K562 (cell line): ENCODE results near the gene SORBS2. TPM values are rescaled to one million over a fixed set of nuclear protein-coding genes. Genes with fewer than 3 reads are reported as not detected.

Experiments used
- ATAC-seq: fragments of 200-7000 bp; cut with Tn5 transposase; 3 replicates; pipeline ENCODE4 v1.9.1; 2020; ENCODE audit warnings: moderate library complexity
- BruUV-seq: library from RNA; stranded (reverse); fragments of 400-500 nt; replicated peaks from 2 replicates; lab custom pipeline; 2021; lab: Mats Ljungman, UMichigan
- CTCF ChIA-PET: fragments of 300-600 bp; formaldehyde crosslinking; extraction: SDS; loops from one replicate; lab custom pipeline; 2021; ENCODE audit warnings: low intra/inter-chr PET ratio; lab: Yijun Ruan, JAX
- POLR2A ChIA-PET: fragments of 300-600, 350-650 bp; sonication (Branson Sonifier 250); formaldehyde crosslinking; extraction: SDS; loops from one replicate; lab custom pipeline; 2021; ENCODE audit warnings: antibody characterized with exemption, inconsistent platforms; lab: Yijun Ruan, JAX
- DNase-seq, 4 experiments: peaks; one replicate each; pipeline versions ENCODE4 v3.0.0 to v3.0.0-alpha.2; 2011 to 2018; ENCODE audit warnings: low spot score in 3 of 4, mixed read lengths in 3 of 4; ENCODE audit errors: extremely low read depth in 1 of 4
- FAIRE-seq: peaks from 2 replicates; lab custom pipeline; 2011; peaks lifted over from hg19 to GRCh38; lab: Jason Lieb, UNC
- H2AFZ ChIP-seq: 2 replicates; pipeline ENCODE4 v1.6.0; 2011; ENCODE audit warnings: low read depth, low read length, control low read depth, inconsistent platforms
- H3K27ac ChIP-seq: fragments of 200-600 bp; 3 replicates; pipeline ENCODE4 v1.8.0; 2011; ENCODE audit warnings: low read depth, mild to moderate bottlenecking, control low read depth, inconsistent platforms, low read length, moderate library complexity, mixed read lengths; ENCODE audit errors: extremely low read depth
- H3K27me3 ChIP-seq, 2 experiments: fragments of 300-600 bp in 1 of 2; 2 replicates in 1 of 2; 3 replicates in 1 of 2; pipeline versions ENCODE4 v1.6.0 to v1.8.0; 2011; ENCODE audit warnings: inconsistent platforms in 2 of 2, low read length in 2 of 2, mild to moderate bottlenecking in 1 of 2, mixed read lengths in 1 of 2, moderate library complexity in 1 of 2; ENCODE audit not compliant: control insufficient read depth in 2 of 2, insufficient read depth in 2 of 2
- H3K36me3 ChIP-seq: fragments of 300-600 bp; 3 replicates; pipeline ENCODE4 v1.8.0; 2011; ENCODE audit warnings: mild to moderate bottlenecking, low read length, inconsistent platforms; ENCODE audit not compliant: control insufficient read depth, insufficient read depth
- H3K4me1 ChIP-seq, 2 experiments: fragments of 200-600 bp in 1 of 2; replicated peaks in 1 of 2; 2 replicates in 1 of 2; 3 replicates in 1 of 2; pipeline versions ENCODE4 v1.5.1 to v1.8.0; 2011; ENCODE audit warnings: inconsistent platforms in 2 of 2, low read length in 2 of 2, mild to moderate bottlenecking in 1 of 2, mixed read lengths in 1 of 2, moderate library complexity in 1 of 2; ENCODE audit not compliant: control insufficient read depth in 2 of 2, insufficient read depth in 2 of 2
- H3K4me2 ChIP-seq: 2 replicates; pipeline ENCODE4 v1.6.1; 2011; ENCODE audit warnings: low read length, control low read depth, inconsistent platforms, mixed read lengths; ENCODE audit not compliant: insufficient read depth
- H3K4me3 ChIP-seq: fragments of 200-600 bp; sonication (generic), shearing (Covaris generic); 2 replicates; pipeline ENCODE4 v1.5.1; 2016; ENCODE audit warnings: control low read depth, inconsistent platforms
- H3K79me2 ChIP-seq: fragments of 200-600 bp; 3 replicates; pipeline ENCODE4 v1.8.0; 2011; ENCODE audit warnings: low read length, inconsistent platforms; ENCODE audit not compliant: control insufficient read depth, insufficient read depth
- H3K9ac ChIP-seq, 2 experiments: 2 replicates each; pipeline versions ENCODE4 v1.6.0 to v1.6.1; 2011; ENCODE audit warnings: low read depth in 2 of 2, low read length in 2 of 2, control low read depth in 1 of 2, inconsistent platforms in 1 of 2, mild to moderate bottlenecking in 1 of 2, mixed read lengths in 1 of 2; ENCODE audit not compliant: insufficient read depth in 1 of 2
- H3K9me1 ChIP-seq: one replicate; pipeline ENCODE4 v1.6.0; 2011; ENCODE audit warnings: inconsistent platforms, mild to moderate bottlenecking, low read length, moderate library complexity; ENCODE audit not compliant: control insufficient read depth, insufficient read depth
- H3K9me3 ChIP-seq: replicated peaks from 2 replicates; pipeline ENCODE4 v1.5.1; 2011; ENCODE audit warnings: low read depth, low read length, inconsistent platforms; ENCODE audit not compliant: control insufficient read depth, insufficient read depth
- H4K20me1 ChIP-seq: replicated peaks from 2 replicates; pipeline ENCODE4 v1.6.1; 2011; ENCODE audit warnings: low read length, inconsistent platforms, mixed read lengths; ENCODE audit not compliant: control insufficient read depth, insufficient read depth
- ARHGAP35 ChIP-seq: fragments of 450-650 bp; IDR thresholded peaks from 2 replicates; pipeline ENCODE4 v1.6.1; 2018; ENCODE audit not compliant: partially characterized antibody
- RBM22 ChIP-seq: fragments of 200-400 bp; formaldehyde crosslinking; IDR thresholded peaks from 2 replicates; pipeline ENCODE4 v1.6.1; 2018; ENCODE audit warnings: low read length, low read depth; ENCODE audit not compliant: poor library complexity, severe bottlenecking
- ZNF449 ChIP-seq: fragments of 250-450 bp; sonication (Bioruptor Pico); IDR thresholded peaks from 2 replicates; pipeline ENCODE4 v1.8.0; 2022; ENCODE audit warnings: moderate library complexity, mild to moderate bottlenecking, inconsistent platforms
- ZNF740 ChIP-seq, 3 experiments: fragments of 200-800 bp in 1 of 3; sonication (Bioruptor generic) in 1 of 3; sonication (generic) in 1 of 3; formaldehyde crosslinking in 1 of 3; IDR thresholded peaks; 2 replicates each; pipeline versions ENCODE4 v1.6.1 to v1.8.0; 2016 to 2022; ENCODE audit warnings: mild to moderate bottlenecking in 2 of 3, missing compliant biosample characterization in 2 of 3, missing genetic modification characterization in 2 of 3, missing genetic modification reagents in 1 of 3
- ZNF778 ChIP-seq: fragments of 450-650 bp; formaldehyde crosslinking; IDR thresholded peaks from 2 replicates; pipeline ENCODE4 v1.4.0; 2020; ENCODE audit warnings: mild to moderate bottlenecking, moderate library complexity
- ZZZ3 ChIP-seq: fragments of 450-650 bp; IDR thresholded peaks from 2 replicates; pipeline ENCODE4 v1.6.1; 2016; ENCODE audit warnings: antibody characterized with exemption, mild to moderate bottlenecking, moderate library complexity
- WGBS: fragments of 100-300 bp; shearing (Covaris generic); methylation state at CpG from one replicate; pipeline ENCODE4 v1.1.6; 2016; ENCODE audit warnings: low coverage, mixed read lengths; ENCODE audit not compliant: insufficient coverage; ENCODE audit errors: missing lambda C conversion rate; 5-methylcytosine and 5-hydroxymethylcytosine counted together
- in situ Hi-C: fragments of 300-500 bp; cut with MboI; formaldehyde crosslinking; loops from 4 replicates; pipeline ENCODE4 v1.15.0; 2018; ENCODE audit warnings: inconsistent platforms, mixed read lengths
- intact Hi-C: fragments of 100-400 bp; cut with micrococcal nuclease; formaldehyde crosslinking; loops from 2 replicates; pipeline ENCODE4 v1.14.2; 2022
- polyA plus RNA-seq, 8 experiments: library from polyadenylated mRNA; depleted of rRNA in 4 of 8; stranded (reverse) in 5 of 8; unstranded in 3 of 8; fragments of >200 nt; fragmentation: Nextera tagmentation in 2 of 8; fragmentation: Illumina TruSeq in 1 of 8; extraction: Ambion mirVana in 2 of 8; extraction: Trizol in 1 of 8; gene quantifications; 2 replicates each; pipeline versions ENCODE4 v1.2.1 to v1.2.3, GENCODE V29; 2011 to 2014; ENCODE audit warnings: inconsistent platforms in 1 of 8, missing spikeins in 1 of 8
- total RNA-seq, 7 experiments: library from RNA; depleted of rRNA in 6 of 7; stranded (reverse); fragments of >200 nt in 6 of 7; fragmentation: Illumina TruSeq in 2 of 7; extraction: Trizol in 2 of 7; gene quantifications; 2 replicates each; pipeline versions ENCODE4 v1.2.1 to v1.2.3, GENCODE V29; 2011 to 2021; ENCODE audit warnings: low replicate concordance in 1 of 7
- TF ChIP-seq, protein P1 (sequence below): sonication (generic); formaldehyde crosslinking; IDR thresholded peaks from 2 replicates; pipeline ENCODE4 v1.5.0; 2020; ENCODE audit warnings: missing genetic modification reagents

SORBS2 gene
- total and polyA plus RNA-seq, 9 of the 15 experiments (the other 6 are each of a cell fraction or from before 2014, with no cell fraction given), result 0.29 TPM; not detected in 8

GRCh38 chr4:185794637-185795036 is 17.4 kb downstream of the SORBS2 start (continued):
- TF ChIP-seq ZNF449 (no peak), ZZZ3 (no peak), ZNF778 (CRISPR knock-in tag) (no peak), ARHGAP35 (no peak)
- TF ChIP-seq, all 486 proteins: peak for 0

DNA sequence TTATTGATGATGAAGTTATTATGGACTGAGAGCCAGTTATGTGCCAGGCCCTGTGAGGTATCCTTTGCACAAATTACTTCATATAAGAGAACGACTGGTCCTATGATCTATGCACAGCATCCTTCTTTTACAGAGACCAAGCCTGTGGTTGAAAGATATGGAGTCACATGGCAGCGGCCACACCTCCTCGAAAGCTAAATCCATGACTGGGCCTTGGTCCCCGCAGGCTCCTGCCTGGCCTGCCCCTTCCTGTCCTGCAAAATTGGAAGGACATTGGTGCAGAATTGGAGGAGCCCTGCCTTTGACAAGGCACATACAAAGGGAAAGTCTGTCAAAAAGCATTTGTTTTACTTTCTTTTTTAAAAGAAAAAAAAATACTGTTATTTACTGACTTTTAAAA is 18.3 kb downstream of the SORBS2 start:
- H3K36me3 ChIP-seq, result no peaks in the 10 kb centered on the region
- ChIA-PET POLR2A (no interaction called here), CTCF (no interaction called here)
- intact Hi-C loops (no loop called here), in situ Hi-C loops (no loop called here)
- H3K27me3 ChIP-seq, result peaks cover 0 to 6% of the 10 kb centered on the region in 2 experiments; a peak in 4 of 5 replicates
- DNase-seq (peak in 2 of 4 experiments; percentile 3 to 7), FAIRE-seq (no peak), ATAC-seq (0 out of 3 replicates have a peak, but pooled peaks have one; percentile 29)
- no peak overlapping the region for H3K27ac ChIP-seq
- no peaks in the 10 kb centered on the region for H4K20me1 ChIP-seq
- 2% methylated on average over 4 of the region's 4 CpGs for WGBS
- no peak overlapping the region for H3K4me2 ChIP-seq
- H3K4me3 ChIP-seq, result no peak overlapping the region
- no peaks in the 10 kb centered on the region for H3K9me1 ChIP-seq
- no peak for TF ChIP-seq ZNF740 (CRISPR knock-in tag; IDR thresholded peaks at IDR 0.05)
- no peak for TF ChIP-seq ZNF740 (tag; IDR thresholded peaks at IDR 0.05)
- TF ChIP-seq RBM22, result no peak
- TF ChIP-seq, protein P1, sequence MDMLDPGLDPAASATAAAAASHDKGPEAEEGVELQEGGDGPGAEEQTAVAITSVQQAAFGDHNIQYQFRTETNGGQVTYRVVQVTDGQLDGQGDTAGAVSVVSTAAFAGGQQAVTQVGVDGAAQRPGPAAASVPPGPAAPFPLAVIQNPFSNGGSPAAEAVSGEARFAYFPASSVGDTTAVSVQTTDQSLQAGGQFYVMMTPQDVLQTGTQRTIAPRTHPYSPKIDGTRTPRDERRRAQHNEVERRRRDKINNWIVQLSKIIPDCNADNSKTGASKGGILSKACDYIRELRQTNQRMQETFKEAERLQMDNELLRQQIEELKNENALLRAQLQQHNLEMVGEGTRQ, result peak; percentile 13; the same call in 1 of the 2 replicates
- no peak overlapping the region for H2AFZ ChIP-seq
- no peaks in the 10 kb centered on the region for H3K4me1 ChIP-seq
- H3K9ac ChIP-seq, result no peak overlapping the region
- no peaks in the 10 kb centered on the region for H3K9me3 ChIP-seq
- no peaks in the 10 kb centered on the region for H3K79me2 ChIP-seq
- no TSS peak for BruUV-seq
